Type B pancreatic cell (in vitro differentiated cells): Measurements from ENCODE around the gene PHRF1. TPM values are rescaled to one million over a fixed set of nuclear protein-coding genes. Genes with fewer than 3 reads are reported as not detected.

Experiments used
- DNase-seq: peaks from one replicate; pipeline ENCODE4 v3.0.0; 2021; ENCODE audit warnings: mixed read lengths; ENCODE audit not compliant: unreplicated experiment; ENCODE audit errors: extremely low spot score
- H3K27ac Mint-ChIP-seq: 2 replicates; pipeline ENCODE4 v1.8.0; 2021; ENCODE audit warnings: mild to moderate bottlenecking, mixed read lengths
- H3K27me3 Mint-ChIP-seq: 2 replicates; pipeline ENCODE4 v1.8.0; 2021; ENCODE audit warnings: mixed read lengths
- H3K36me3 Mint-ChIP-seq: 2 replicates; pipeline ENCODE4 v1.8.0; 2021; ENCODE audit warnings: mixed read lengths
- H3K4me1 Mint-ChIP-seq: one replicate; pipeline ENCODE4 v1.8.0; 2021; ENCODE audit warnings: mixed read lengths; ENCODE audit not compliant: unreplicated experiment
- H3K4me3 Mint-ChIP-seq: 2 replicates; pipeline ENCODE4 v1.8.0; 2021; ENCODE audit warnings: mild to moderate bottlenecking, mixed read lengths
- H3K9me3 Mint-ChIP-seq: 2 replicates; pipeline ENCODE4 v1.8.0; 2021; ENCODE audit warnings: mixed read lengths
- CTCF ChIP-seq: fragments of 200-600 bp; sonication (generic); conservative IDR thresholded peaks from 2 replicates; pipeline ENCODE4 v1.5.0; 2021; ENCODE audit warnings: antibody characterized with exemption, mild to moderate bottlenecking
- total RNA-seq: library from RNA; stranded (reverse); gene quantifications from 2 replicates; pipeline ENCODE4 v1.2.1, GENCODE V29; 2021; ENCODE audit warnings: low replicate concordance

Gene PHRF1
- total RNA-seq, 1 donor from 2014 or later = 38.7 TPM

GRCh38 chr11:537622-538430 is 38.4 kb upstream of the PHRF1 start:
- no peaks in the 10 kb centered on the region for H3K36me3 Mint-ChIP-seq
- H3K27ac Mint-ChIP-seq = no peak overlapping the region
- peaks cover 18% of the 10 kb centered on the region for H3K27me3 Mint-ChIP-seq
- H3K4me3 Mint-ChIP-seq = peak overlapping the region; percentile 54
- H3K4me1 Mint-ChIP-seq = no peaks in the 10 kb centered on the region
- no peaks in the 10 kb centered on the region for H3K9me3 Mint-ChIP-seq
- no peak for TF ChIP-seq CTCF
- peak; percentile 67 for DNase-seq

- Mint-ChIP-seq H3K27me3 (peaks cover 18% of the 10 kb centered on the region), H3K27ac (no peak overlapping the region), H3K9me3 (no peaks in the 10 kb centered on the region), H3K36me3 (no peaks in the 10 kb centered on the region), H3K4me1 (no peaks in the 10 kb centered on the region), H3K4me3 (peak overlapping the region; percentile 44)
- no peak for TF ChIP-seq CTCF
- DNase-seq = no peak
Observed at GRCh38 chr11:538431-539051, 37.7 kb upstream of the PHRF1 start.

- H3K4me3 Mint-ChIP-seq = no peak overlapping the region
- H3K27ac Mint-ChIP-seq = no peak overlapping the region
- DNase-seq = no peak
- H3K36me3 Mint-ChIP-seq = no peaks in the 10 kb centered on the region
- H3K4me1 Mint-ChIP-seq = no peaks in the 10 kb centered on the region
- no peaks in the 10 kb centered on the region for H3K9me3 Mint-ChIP-seq
- no peak for TF ChIP-seq CTCF
- H3K27me3 Mint-ChIP-seq = peaks cover 18% of the 10 kb centered on the region
Observed at GRCh38 chr11:539971-540481, 36.2 kb upstream of the PHRF1 start.

- H3K4me1 Mint-ChIP-seq = no peaks in the 10 kb centered on the region
- no peaks in the 10 kb centered on the region for H3K9me3 Mint-ChIP-seq
- H3K27ac Mint-ChIP-seq = no peak overlapping the region
- no peak for DNase-seq
- H3K4me3 Mint-ChIP-seq = no peak overlapping the region
- H3K36me3 Mint-ChIP-seq = no peaks in the 10 kb centered on the region
- no peak for TF ChIP-seq CTCF
- H3K27me3 Mint-ChIP-seq = peaks cover 18% of the 10 kb centered on the region
Observed at GRCh38 chr11:540583-541432, 35.5 kb upstream of the PHRF1 start.

- peaks cover 14% of the 10 kb centered on the region for H3K27me3 Mint-ChIP-seq
- TF ChIP-seq CTCF = no peak
- no peak overlapping the region for H3K27ac Mint-ChIP-seq
- no peaks in the 10 kb centered on the region for H3K4me1 Mint-ChIP-seq
- H3K36me3 Mint-ChIP-seq = no peaks in the 10 kb centered on the region
- H3K9me3 Mint-ChIP-seq = no peaks in the 10 kb centered on the region
- no peak for DNase-seq
- H3K4me3 Mint-ChIP-seq = no peak overlapping the region
Observed at GRCh38 chr11:541433-541885, 34.8 kb upstream of the PHRF1 start.
